Left renal cortex interstitium (tissue), 4 donors: ENCODE measurements around the gene DMRTA2. TPM values are rescaled to one million over a fixed set of nuclear protein-coding genes. Genes with fewer than 3 reads are reported as not detected.
"Not testable (repeated sequence)": the region's sequence is repeated elsewhere in the genome, so short reads cannot be mapped to it uniquely, and the experiment has no call there.

Experiments
- DNase-seq, 4 donors: peaks; one replicate each; pipeline ENCODE4 v3.0.0-alpha.2; 2013; ENCODE audit warnings: low read depth in 4 of 4, low spot score in 2 of 4, missing footprints in 1 of 4
- polyA plus RNA-seq, 4 donors: library from polyadenylated mRNA; unstranded; fragments of 120-200 nt; gene quantifications; one replicate each; pipeline ENCODE4 v1.2.1, GENCODE V29; 2013; ENCODE audit not compliant: insufficient read length in 4 of 4

Gene DMRTA2
- polyA plus RNA-seq, 4 donors = not detected

GRCh38 chr1:50393522-50394120 is 29.6 kb downstream of the DMRTA2 start:
- no peak for DNase-seq

DNA sequence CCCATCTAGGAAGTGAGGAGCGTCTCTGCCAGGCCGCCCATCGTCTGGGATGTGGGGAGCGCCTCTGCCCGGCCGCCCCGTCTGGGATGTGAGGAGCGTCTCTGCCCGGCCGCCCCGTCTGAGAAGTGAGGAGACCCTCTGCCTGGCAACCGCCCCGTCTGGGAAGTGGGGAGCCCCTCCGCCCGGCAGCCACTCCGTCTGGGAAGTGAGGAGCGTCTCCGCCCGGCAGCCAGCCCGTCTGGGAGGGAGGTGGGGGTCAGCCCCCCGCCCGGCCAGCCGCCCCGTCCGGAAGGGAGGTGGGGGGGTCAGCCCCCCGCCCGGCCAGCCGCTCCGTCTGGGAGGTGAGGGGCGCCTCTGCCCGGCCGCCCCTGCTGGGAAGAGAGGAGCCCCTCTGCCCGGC is 41.7 kb downstream of the DMRTA2 start:
- not testable (repeated sequence) for DNase-seq

DNA sequence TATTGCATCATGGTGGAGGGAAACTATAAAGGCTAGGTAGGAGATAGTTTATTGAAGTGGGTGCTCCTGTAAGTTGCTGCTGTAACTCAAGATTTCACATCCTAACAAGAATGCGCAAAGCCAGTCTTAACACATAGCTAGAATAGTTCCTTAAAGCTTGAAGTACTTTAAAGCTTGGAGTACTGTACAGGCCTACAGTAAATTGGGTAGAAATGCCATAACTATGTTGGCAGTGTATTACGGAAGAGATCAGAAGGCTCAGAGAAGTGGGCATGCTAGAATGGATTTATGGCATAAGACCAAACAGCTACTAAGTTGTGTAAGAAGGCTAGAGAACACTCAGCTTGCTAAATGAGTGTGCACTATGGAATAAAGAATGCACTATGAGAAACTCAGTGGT is 44.5 kb downstream of the DMRTA2 start:
- DNase-seq = no peak

GRCh38 chr1:50373532-50373931 is 49.7 kb downstream of the DMRTA2 start:
- no peak for DNase-seq

DNA sequence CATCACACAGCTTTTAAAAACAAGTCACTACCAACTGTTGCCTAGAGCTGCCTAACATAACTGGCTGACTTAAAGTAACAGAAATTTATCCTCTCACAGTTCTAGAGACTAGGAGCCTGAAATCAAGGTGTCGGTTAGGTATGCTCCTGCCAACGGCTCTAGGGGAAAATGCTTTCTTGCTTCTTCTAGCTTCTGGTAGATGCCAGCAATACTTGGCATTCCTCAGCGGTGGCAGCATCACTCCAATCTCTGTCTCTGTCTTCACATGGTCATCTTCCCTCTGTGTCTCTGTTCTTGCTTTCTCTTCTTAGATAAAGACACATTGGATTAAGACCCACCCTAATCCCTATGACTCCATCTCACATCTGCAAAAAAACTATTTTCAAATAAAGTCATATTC is 51.5 kb downstream of the DMRTA2 start:
- DNase-seq = no peak

DNA sequence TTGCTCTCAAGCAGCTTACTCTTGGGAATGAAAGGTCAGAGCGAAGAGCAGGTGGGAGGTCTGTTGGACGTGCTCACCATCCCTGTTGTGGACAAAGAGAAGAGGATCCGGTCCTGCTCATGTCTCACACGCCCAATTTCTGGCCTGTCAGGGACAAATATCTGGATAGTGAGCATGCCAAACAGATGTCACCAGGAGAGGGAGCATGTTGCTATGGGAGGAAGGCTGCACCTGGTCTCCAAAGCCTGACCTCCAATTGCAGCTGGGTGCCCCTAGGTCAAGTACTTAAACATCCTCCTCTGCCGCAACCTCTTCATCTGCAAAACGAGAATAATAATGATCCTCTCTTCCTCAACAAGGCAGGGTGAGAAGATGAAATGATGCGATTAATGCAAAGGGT is 53.4 kb downstream of the DMRTA2 start:
- DNase-seq = no peak

DNA sequence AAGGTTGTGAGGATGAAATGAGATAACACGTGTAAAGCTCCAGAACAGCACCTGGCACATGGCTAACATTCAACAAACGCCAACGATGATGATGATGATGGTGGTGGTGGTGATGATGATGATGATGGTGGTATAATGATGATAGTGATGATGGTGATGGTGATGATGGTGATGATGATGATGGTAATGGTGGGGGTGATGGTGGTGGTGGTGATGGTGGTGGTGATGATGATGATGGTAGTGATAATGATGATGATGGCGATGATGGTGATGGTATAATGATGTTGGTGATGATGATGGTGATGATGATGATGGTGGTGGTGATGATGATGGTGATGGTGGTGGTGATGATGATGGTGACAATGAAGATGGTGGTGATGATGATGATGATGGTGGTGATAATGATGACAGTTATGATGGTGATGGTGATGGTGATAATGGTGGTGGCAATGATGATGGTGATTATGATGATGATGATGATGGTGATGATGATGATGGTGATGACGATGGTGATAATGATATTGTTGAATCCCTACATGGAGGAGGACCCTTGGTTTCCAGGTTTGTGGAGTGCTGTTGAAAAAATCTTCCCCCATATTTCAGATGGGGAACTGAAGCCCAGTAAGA is 54.1 kb downstream of the DMRTA2 start:
- no peak for DNase-seq

DNA sequence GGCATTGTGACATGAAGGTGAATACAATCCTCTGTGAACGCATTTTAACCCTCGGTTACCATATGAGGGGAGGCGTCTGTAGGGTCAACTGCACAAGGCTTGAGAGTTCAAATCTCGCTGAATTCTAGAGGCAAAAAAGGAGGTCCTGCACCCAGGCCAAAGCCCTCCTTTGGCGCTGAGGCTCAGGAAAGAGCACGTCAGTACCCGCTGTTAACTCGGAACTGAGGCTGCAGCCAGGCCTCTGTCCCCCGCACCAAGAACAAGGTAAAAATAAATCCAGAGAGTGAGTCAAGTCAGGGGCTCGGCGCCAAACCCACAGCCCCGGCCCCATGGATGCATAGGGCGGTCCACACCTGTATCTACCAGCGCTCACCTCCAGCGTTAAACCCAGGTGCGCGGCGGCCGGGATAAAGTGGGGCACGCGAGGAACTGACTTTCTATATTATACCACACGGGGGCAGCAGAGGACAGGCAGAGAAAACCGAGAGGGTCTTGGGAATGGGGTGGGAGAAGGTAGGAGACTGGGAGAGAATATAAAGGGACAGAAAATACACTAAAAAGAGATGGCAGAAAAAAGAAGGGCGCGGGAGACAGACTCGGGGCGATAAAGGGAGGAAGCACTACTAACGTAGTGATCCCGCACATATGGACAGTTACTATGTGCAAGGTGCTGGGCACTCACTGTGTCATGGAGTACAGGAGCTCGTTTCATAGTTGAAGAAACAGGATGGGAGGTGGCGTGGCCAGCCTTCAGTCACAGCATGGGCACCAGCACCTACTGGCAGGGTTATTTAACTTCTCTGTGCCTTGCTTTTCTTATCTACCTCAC is 54.9 kb downstream of the DMRTA2 start:
- DNase-seq = peak in 3 of 4 donors; percentile 4 to 21 (median 5)
